ENCODE results near the gene B3GNT9. TPM values are rescaled to one million over a fixed set of nuclear protein-coding genes. Genes with fewer than 3 reads are reported as not detected.

Gene B3GNT9
- polyA plus RNA-seq, 2 donors, result 3.5 to 4.1 TPM

GRCh38 chr16:67180166-67180565 is 29.4 kb upstream of the B3GNT9 start:
- WGBS, 2 donors, result 88 to 92% methylated on average over 16 of the region's 16 CpGs
- Histone ChIP-seq H3K9me3 (ENCODE audit: control insufficient read depth in 2 of 2, insufficient read depth in 1 of 2, low read depth in 1 of 2, low read length in 1 of 2) (no peaks in the 10 kb centered on the region), H3K4me1 (ENCODE audit: control insufficient read depth in 2 of 2, insufficient read depth in 2 of 2, low read length in 1 of 2) (peaks cover 10 to 36% of the 10 kb centered on the region in 2 donors)

GRCh38 chr16:67179421-67180080 is 28.8 kb upstream of the B3GNT9 start:
- H3K27ac ChIP-seq (ENCODE audit: low read depth in 2 of 2, low read length in 1 of 2), result peak overlapping the region; percentile 83 to 89
- no peak overlapping the region for H3K4me3 ChIP-seq (ENCODE audit: low read depth in 1 of 2, low read length in 2 of 2)
- WGBS, 2 donors, result 70 to 77% methylated on average over 13 of the region's 13 CpGs
- no peaks in the 10 kb centered on the region for H3K9me3 ChIP-seq (ENCODE audit: control insufficient read depth in 2 of 2, insufficient read depth in 1 of 2, low read depth in 1 of 2, low read length in 1 of 2)
- H3K4me1 ChIP-seq (ENCODE audit: control insufficient read depth in 2 of 2, insufficient read depth in 2 of 2, low read length in 1 of 2), result peaks cover 9 to 35% of the 10 kb centered on the region in 2 donors
- H3K36me3 ChIP-seq (ENCODE audit: control insufficient read depth in 2 of 2, insufficient read depth in 2 of 2, low read length in 1 of 2), result peaks cover 0 to 3% of the 10 kb centered on the region in 2 donors
- H3K27me3 ChIP-seq (ENCODE audit: control insufficient read depth in 1 of 2, insufficient read depth in 2 of 2, low read length in 2 of 2), result no peaks in the 10 kb centered on the region

More at GRCh38 chr16:67180166-67180565, 29.4 kb upstream of the B3GNT9 start:
- peaks cover 0 to 3% of the 10 kb centered on the region in 2 donors for H3K36me3 ChIP-seq (ENCODE audit: control insufficient read depth in 2 of 2, insufficient read depth in 2 of 2, low read length in 1 of 2)
- no peak overlapping the region for H3K27ac ChIP-seq (ENCODE audit: low read depth in 2 of 2, low read length in 1 of 2)
- no peak overlapping the region for H3K4me3 ChIP-seq (ENCODE audit: low read depth in 1 of 2, low read length in 2 of 2)
- H3K27me3 ChIP-seq (ENCODE audit: control insufficient read depth in 1 of 2, insufficient read depth in 2 of 2, low read length in 2 of 2), result no peaks in the 10 kb centered on the region

- Histone ChIP-seq H3K4me1 (ENCODE audit: control insufficient read depth in 2 of 2, insufficient read depth in 2 of 2, low read length in 1 of 2) (peaks cover 9 to 35% of the 10 kb centered on the region in 2 donors), H3K27me3 (ENCODE audit: control insufficient read depth in 1 of 2, insufficient read depth in 2 of 2, low read length in 2 of 2) (no peaks in the 10 kb centered on the region), H3K27ac (ENCODE audit: low read depth in 2 of 2, low read length in 1 of 2) (peak overlapping the region; percentile 83 to 89), H3K9me3 (ENCODE audit: control insufficient read depth in 2 of 2, insufficient read depth in 1 of 2, low read depth in 1 of 2, low read length in 1 of 2) (no peaks in the 10 kb centered on the region), H3K4me3 (ENCODE audit: low read depth in 1 of 2, low read length in 2 of 2) (peak overlapping the region; percentile 50 to 55), H3K36me3 (ENCODE audit: control insufficient read depth in 2 of 2, insufficient read depth in 2 of 2, low read length in 1 of 2) (peaks cover 0 to 3% of the 10 kb centered on the region in 2 donors)
- 4 to 5% methylated on average over 51 to 73 of the region's 73 CpGs for WGBS, 2 donors
Observed at GRCh38 chr16:67177743-67178699, 27.2 kb upstream of the B3GNT9 start.

- 59 to 75% methylated on average over 12 of the region's 12 CpGs for WGBS, 2 donors
- Histone ChIP-seq H3K4me1 (ENCODE audit: control insufficient read depth in 2 of 2, insufficient read depth in 2 of 2, low read length in 1 of 2) (peaks cover 9 to 35% of the 10 kb centered on the region in 2 donors), H3K27ac (ENCODE audit: low read depth in 2 of 2, low read length in 1 of 2) (no peak overlapping the region), H3K27me3 (ENCODE audit: control insufficient read depth in 1 of 2, insufficient read depth in 2 of 2, low read length in 2 of 2) (no peaks in the 10 kb centered on the region), H3K9me3 (ENCODE audit: control insufficient read depth in 2 of 2, insufficient read depth in 1 of 2, low read depth in 1 of 2, low read length in 1 of 2) (no peaks in the 10 kb centered on the region), H3K36me3 (ENCODE audit: control insufficient read depth in 2 of 2, insufficient read depth in 2 of 2, low read length in 1 of 2) (peaks cover 0 to 3% of the 10 kb centered on the region in 2 donors), H3K4me3 (ENCODE audit: low read depth in 1 of 2, low read length in 2 of 2) (no peak overlapping the region)
Observed at GRCh38 chr16:67176662-67177061, 25.9 kb upstream of the B3GNT9 start.

- Histone ChIP-seq H3K9me3 (ENCODE audit: control insufficient read depth in 2 of 2, insufficient read depth in 1 of 2, low read depth in 1 of 2, low read length in 1 of 2) (no peaks in the 10 kb centered on the region), H3K4me1 (ENCODE audit: control insufficient read depth in 2 of 2, insufficient read depth in 2 of 2, low read length in 1 of 2) (peaks cover 9 to 43% of the 10 kb centered on the region in 2 donors), H3K36me3 (ENCODE audit: control insufficient read depth in 2 of 2, insufficient read depth in 2 of 2, low read length in 1 of 2) (peaks cover 0 to 3% of the 10 kb centered on the region in 2 donors), H3K27me3 (ENCODE audit: control insufficient read depth in 1 of 2, insufficient read depth in 2 of 2, low read length in 2 of 2) (no peaks in the 10 kb centered on the region), H3K4me3 (ENCODE audit: low read depth in 1 of 2, low read length in 2 of 2) (peak overlapping the region; percentile 46 to 47), H3K27ac (ENCODE audit: low read depth in 2 of 2, low read length in 1 of 2) (peak overlapping the region; percentile 95 to 99)
- 30 to 50% methylated on average over 30 to 31 of the region's 31 CpGs for WGBS, 2 donors
Observed at GRCh38 chr16:67174706-67175231, 24.0 kb upstream of the B3GNT9 start.

GRCh38 chr16:67173808-67174705 is 23.3 kb upstream of the B3GNT9 start:
- Histone ChIP-seq H3K27me3 (ENCODE audit: control insufficient read depth in 1 of 2, insufficient read depth in 2 of 2, low read length in 2 of 2) (no peaks in the 10 kb centered on the region), H3K4me1 (ENCODE audit: control insufficient read depth in 2 of 2, insufficient read depth in 2 of 2, low read length in 1 of 2) (peaks cover 9 to 41% of the 10 kb centered on the region in 2 donors), H3K27ac (ENCODE audit: low read depth in 2 of 2, low read length in 1 of 2) (peak overlapping the region; percentile 95 to 99), H3K4me3 (ENCODE audit: low read depth in 1 of 2, low read length in 2 of 2) (peak overlapping the region; percentile 46 to 47), H3K9me3 (ENCODE audit: control insufficient read depth in 2 of 2, insufficient read depth in 1 of 2, low read depth in 1 of 2, low read length in 1 of 2) (no peaks in the 10 kb centered on the region), H3K36me3 (ENCODE audit: control insufficient read depth in 2 of 2, insufficient read depth in 2 of 2, low read length in 1 of 2) (peaks cover under 1 to 3% of the 10 kb centered on the region in 2 donors)
- WGBS, 2 donors, result 1% methylated on average over 70 to 71 of the region's 71 CpGs

GRCh38 chr16:67173323-67173722 is 22.5 kb upstream of the B3GNT9 start:
- Histone ChIP-seq H3K27ac (ENCODE audit: low read depth in 2 of 2, low read length in 1 of 2) (peak overlapping the region; percentile 95 to 99), H3K4me3 (ENCODE audit: low read depth in 1 of 2, low read length in 2 of 2) (peak overlapping the region in 1 of 2 donors; percentile 46), H3K36me3 (ENCODE audit: control insufficient read depth in 2 of 2, insufficient read depth in 2 of 2, low read length in 1 of 2) (peaks cover 3% of the 10 kb centered on the region in 2 donors), H3K27me3 (ENCODE audit: control insufficient read depth in 1 of 2, insufficient read depth in 2 of 2, low read length in 2 of 2) (no peaks in the 10 kb centered on the region), H3K9me3 (ENCODE audit: control insufficient read depth in 2 of 2, insufficient read depth in 1 of 2, low read depth in 1 of 2, low read length in 1 of 2) (no peaks in the 10 kb centered on the region), H3K4me1 (ENCODE audit: control insufficient read depth in 2 of 2, insufficient read depth in 2 of 2, low read length in 1 of 2) (peaks cover 9 to 34% of the 10 kb centered on the region in 2 donors)
- 87 to 93% methylated on average over 1 of the region's 1 CpG for WGBS, 2 donors

GRCh38 chr16:67170949-67171649 is 20.3 kb upstream of the B3GNT9 start:
- 29 to 40% methylated on average over 14 of the region's 14 CpGs for WGBS, 2 donors
- Histone ChIP-seq H3K4me3 (ENCODE audit: low read depth in 1 of 2, low read length in 2 of 2) (peak overlapping the region; percentile 36 to 40), H3K4me1 (ENCODE audit: control insufficient read depth in 2 of 2, insufficient read depth in 2 of 2, low read length in 1 of 2) (peaks cover 9 to 26% of the 10 kb centered on the region in 2 donors), H3K9me3 (ENCODE audit: control insufficient read depth in 2 of 2, insufficient read depth in 1 of 2, low read depth in 1 of 2, low read length in 1 of 2) (no peaks in the 10 kb centered on the region), H3K36me3 (ENCODE audit: control insufficient read depth in 2 of 2, insufficient read depth in 2 of 2, low read length in 1 of 2) (peaks cover 2 to 3% of the 10 kb centered on the region in 2 donors), H3K27ac (ENCODE audit: low read depth in 2 of 2, low read length in 1 of 2) (peak overlapping the region; percentile 92 to 95), H3K27me3 (ENCODE audit: control insufficient read depth in 1 of 2, insufficient read depth in 2 of 2, low read length in 2 of 2) (no peaks in the 10 kb centered on the region)
